Caco-2 (cell line): ENCODE data around the gene MBOAT1. TPM values are rescaled to one million over a fixed set of nuclear protein-coding genes. Genes with fewer than 3 reads are reported as not detected.

Experiments used
- BruUV-seq: library from RNA; stranded (reverse); fragments of 400-500 nt; replicated peaks from 2 replicates; lab custom pipeline; 2021; lab: Mats Ljungman, UMichigan
- CTCF ChIA-PET: fragments of 300-600 bp; sonication (Branson Sonifier 250); formaldehyde crosslinking; loops from one replicate; lab custom pipeline; 2022; ENCODE audit warnings: antibody characterized with exemption; lab: Charles Lee
- POLR2A ChIA-PET: fragments of 300-600 bp; sonication (Branson Sonifier 250); formaldehyde crosslinking; loops from one replicate; lab custom pipeline; 2022; ENCODE audit warnings: antibody characterized with exemption; lab: Charles Lee
- DNase-seq, 2 experiments: peaks; one replicate each; pipeline versions ENCODE4 v3.0.0 to v3.0.0-alpha.2; 2020 to 2022
- H3K27me3 ChIP-seq: replicated peaks from 2 replicates; pipeline ENCODE4 v1.6.0; 2011; ENCODE audit warnings: low read length; ENCODE audit not compliant: control insufficient read depth, insufficient read depth
- H3K36me3 ChIP-seq: 2 replicates; pipeline ENCODE4 v1.5.1; 2011; ENCODE audit warnings: low read length; ENCODE audit not compliant: control insufficient read depth, insufficient read depth
- H3K4me1 ChIP-seq: fragments of 250-450 bp; sonication (Bioruptor Pico); 2 replicates; pipeline ENCODE4 v1.5.1; 2020; ENCODE audit warnings: mild to moderate bottlenecking
- H3K4me3 ChIP-seq: 2 replicates; pipeline ENCODE4 v1.5.1; 2011; ENCODE audit warnings: low read depth, mild to moderate bottlenecking, control low read depth, low read length
- H3K9me3 ChIP-seq: fragments of 250-450 bp; sonication (Bioruptor Pico); 2 replicates; pipeline ENCODE4 v1.5.1; 2020; ENCODE audit warnings: mild to moderate bottlenecking, moderate library complexity
- H3K27ac Mint-ChIP-seq: one replicate; pipeline ENCODE4 v1.8.0; 2022; ENCODE audit warnings: mixed read lengths; ENCODE audit not compliant: unreplicated experiment
- H3K27me3 Mint-ChIP-seq: one replicate; pipeline ENCODE4 v1.8.0; 2022; ENCODE audit warnings: mixed read lengths; ENCODE audit not compliant: insufficient read depth, unreplicated experiment
- H3K36me3 Mint-ChIP-seq: one replicate; pipeline ENCODE4 v1.8.0; 2022; ENCODE audit warnings: mild to moderate bottlenecking, mixed read lengths; ENCODE audit not compliant: insufficient read depth, unreplicated experiment
- H3K4me1 Mint-ChIP-seq: one replicate; pipeline ENCODE4 v1.8.0; 2022; ENCODE audit warnings: low read depth, mixed read lengths; ENCODE audit not compliant: unreplicated experiment
- H3K4me3 Mint-ChIP-seq: one replicate; pipeline ENCODE4 v1.8.0; 2022; ENCODE audit warnings: mild to moderate bottlenecking, moderate library complexity, mixed read lengths; ENCODE audit not compliant: unreplicated experiment
- H3K9me3 Mint-ChIP-seq: one replicate; pipeline ENCODE4 v1.8.0; 2022; ENCODE audit warnings: mixed read lengths; ENCODE audit not compliant: unreplicated experiment
- intact Hi-C: fragments of 100-400 bp; cut with micrococcal nuclease; formaldehyde crosslinking; loops from one replicate; pipeline ENCODE4 v1.10.0; 2022; ENCODE audit not compliant: unreplicated experiment
- total RNA-seq: library from RNA; stranded (reverse); gene quantifications from 2 replicates; pipeline ENCODE4 v1.2.3, GENCODE V29; 2022
- TF ChIP-seq, protein P1 (sequence below), 2 experiments: fragments of 200-600 bp in 1 of 2; IDR thresholded peaks; 1 replicate in 1 of 2; 2 replicates in 1 of 2; pipeline versions ENCODE4 v1.5.1 to v1.8.0; 2011 to 2022; ENCODE audit warnings: antibody characterized with exemption in 1 of 2, control low read depth in 1 of 2, inconsistent platforms in 1 of 2, low read depth in 1 of 2, low read length in 1 of 2, mild to moderate bottlenecking in 1 of 2, moderate library complexity in 1 of 2; ENCODE audit not compliant: insufficient read depth in 1 of 2, severe bottlenecking in 1 of 2, unreplicated experiment in 1 of 2

The MBOAT1 gene
- total RNA-seq, 1 experiment from 2014 or later = 7.3 TPM

DNA sequence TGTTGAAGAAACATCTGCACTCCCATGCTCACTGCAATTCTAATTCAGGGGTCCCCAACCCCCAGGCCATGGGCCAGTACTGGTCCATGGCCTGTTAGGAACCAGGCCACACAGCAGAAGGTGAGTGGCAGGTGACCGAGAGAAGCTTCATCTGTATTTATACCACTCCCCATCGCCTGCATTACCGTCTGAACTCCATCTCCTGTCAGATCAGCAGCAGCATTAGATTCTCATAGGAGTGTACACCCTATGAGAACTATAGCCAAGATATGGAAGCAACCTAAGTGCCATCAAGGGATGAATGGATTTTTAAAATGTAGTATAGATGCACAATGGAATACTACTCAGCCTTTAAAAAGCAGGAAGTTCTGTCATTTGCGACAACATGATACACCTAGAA is 53.2 kb downstream of the MBOAT1 start:
- BruUV-seq = no TSS peak
- Histone ChIP-seq H3K36me3 (no peaks in the 10 kb centered on the region), H3K4me1 (peaks cover 3% of the 10 kb centered on the region; the same call in 1 of the 2 replicates), H3K4me3 (no peak overlapping the region), H3K27me3 (no peaks in the 10 kb centered on the region), H3K9me3 (no peaks in the 10 kb centered on the region)
- intact Hi-C loops = no loop called here
- no peak for DNase-seq
- POLR2A ChIA-PET = no interaction called here
- H3K27ac Mint-ChIP-seq = no peak overlapping the region
- no peaks in the 10 kb centered on the region for H3K4me1 Mint-ChIP-seq
- H3K9me3 Mint-ChIP-seq = no peaks in the 10 kb centered on the region
- CTCF ChIA-PET = no interaction called here
- TF ChIP-seq, protein P1, sequence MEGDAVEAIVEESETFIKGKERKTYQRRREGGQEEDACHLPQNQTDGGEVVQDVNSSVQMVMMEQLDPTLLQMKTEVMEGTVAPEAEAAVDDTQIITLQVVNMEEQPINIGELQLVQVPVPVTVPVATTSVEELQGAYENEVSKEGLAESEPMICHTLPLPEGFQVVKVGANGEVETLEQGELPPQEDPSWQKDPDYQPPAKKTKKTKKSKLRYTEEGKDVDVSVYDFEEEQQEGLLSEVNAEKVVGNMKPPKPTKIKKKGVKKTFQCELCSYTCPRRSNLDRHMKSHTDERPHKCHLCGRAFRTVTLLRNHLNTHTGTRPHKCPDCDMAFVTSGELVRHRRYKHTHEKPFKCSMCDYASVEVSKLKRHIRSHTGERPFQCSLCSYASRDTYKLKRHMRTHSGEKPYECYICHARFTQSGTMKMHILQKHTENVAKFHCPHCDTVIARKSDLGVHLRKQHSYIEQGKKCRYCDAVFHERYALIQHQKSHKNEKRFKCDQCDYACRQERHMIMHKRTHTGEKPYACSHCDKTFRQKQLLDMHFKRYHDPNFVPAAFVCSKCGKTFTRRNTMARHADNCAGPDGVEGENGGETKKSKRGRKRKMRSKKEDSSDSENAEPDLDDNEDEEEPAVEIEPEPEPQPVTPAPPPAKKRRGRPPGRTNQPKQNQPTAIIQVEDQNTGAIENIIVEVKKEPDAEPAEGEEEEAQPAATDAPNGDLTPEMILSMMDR (IDR thresholded peaks at IDR 0.05; ENCODE audit: insufficient read depth in 1 of 2, low read depth in 1 of 2, low read length in 1 of 2, severe bottlenecking in 1 of 2, unreplicated experiment in 1 of 2) = no peak
- H3K36me3 Mint-ChIP-seq = no peaks in the 10 kb centered on the region
- H3K27me3 Mint-ChIP-seq = no peaks in the 10 kb centered on the region
- no peak overlapping the region for H3K4me3 Mint-ChIP-seq

DNA sequence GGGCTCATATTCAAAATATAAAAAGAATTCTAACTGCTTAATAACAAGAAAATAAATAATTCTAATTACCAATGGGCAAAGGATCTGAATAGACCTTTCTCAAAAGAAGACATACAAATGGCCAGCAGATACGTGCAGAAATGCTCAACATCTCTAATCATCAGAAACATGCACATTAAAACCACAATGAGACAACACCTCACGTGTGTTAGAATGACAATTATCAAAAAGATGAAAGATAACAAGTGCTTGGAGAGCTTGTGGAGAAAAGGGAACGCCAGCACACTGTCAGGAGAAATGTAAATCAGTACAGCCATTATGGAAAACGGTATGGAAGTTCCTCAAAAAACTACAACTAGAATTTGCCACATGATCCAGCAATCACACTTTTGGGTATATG is 53.6 kb downstream of the MBOAT1 start:
- no peaks in the 10 kb centered on the region for H3K9me3 Mint-ChIP-seq
- no peak overlapping the region for H3K4me3 Mint-ChIP-seq
- POLR2A ChIA-PET = no interaction called here
- Histone ChIP-seq H3K9me3 (no peaks in the 10 kb centered on the region), H3K4me1 (peaks cover 5% of the 10 kb centered on the region; the same call in 1 of the 2 replicates), H3K4me3 (no peak overlapping the region), H3K36me3 (no peaks in the 10 kb centered on the region), H3K27me3 (no peaks in the 10 kb centered on the region)
- no peak overlapping the region for H3K27ac Mint-ChIP-seq
- CTCF ChIA-PET = no interaction called here
- no TSS peak for BruUV-seq
- no peaks in the 10 kb centered on the region for H3K27me3 Mint-ChIP-seq
- no peaks in the 10 kb centered on the region for H3K36me3 Mint-ChIP-seq
- TF ChIP-seq, protein P1 (IDR thresholded peaks at IDR 0.05; ENCODE audit: insufficient read depth in 1 of 2, low read depth in 1 of 2, low read length in 1 of 2, severe bottlenecking in 1 of 2, unreplicated experiment in 1 of 2) = no peak
- H3K4me1 Mint-ChIP-seq = no peaks in the 10 kb centered on the region
- intact Hi-C loops = no loop called here
- no peak for DNase-seq

DNA sequence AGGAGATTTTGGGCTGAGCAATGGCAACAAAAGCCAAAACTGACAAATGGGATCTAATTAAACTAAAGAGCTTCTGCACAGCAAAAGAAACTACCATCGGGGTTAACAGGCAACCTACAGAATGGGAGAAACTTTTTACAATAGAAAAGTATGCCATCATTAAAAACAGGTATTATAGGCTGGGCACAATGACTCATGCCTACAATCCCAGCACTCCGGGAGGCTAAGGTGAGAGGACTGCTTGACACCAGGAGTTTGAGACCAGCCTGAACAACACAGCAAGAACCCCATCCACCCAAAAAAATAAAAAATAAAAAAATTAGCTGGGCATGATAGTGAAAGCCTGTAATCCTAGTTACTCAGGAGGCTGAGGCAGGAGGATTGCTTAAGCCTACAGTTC is 55.4 kb downstream of the MBOAT1 start:
- TF ChIP-seq, protein P1 (IDR thresholded peaks at IDR 0.05; ENCODE audit: insufficient read depth in 1 of 2, low read depth in 1 of 2, low read length in 1 of 2, severe bottlenecking in 1 of 2, unreplicated experiment in 1 of 2) = no peak
- intact Hi-C loops = no loop called here
- no peaks in the 10 kb centered on the region for H3K4me1 Mint-ChIP-seq
- H3K36me3 ChIP-seq = no peaks in the 10 kb centered on the region
- no peaks in the 10 kb centered on the region for H3K27me3 Mint-ChIP-seq
- no peak overlapping the region for H3K4me3 Mint-ChIP-seq
- H3K4me3 ChIP-seq = no peak overlapping the region
- no TSS peak for BruUV-seq
- H3K36me3 Mint-ChIP-seq = no peaks in the 10 kb centered on the region
- H3K27ac Mint-ChIP-seq = no peak overlapping the region
- H3K9me3 Mint-ChIP-seq = no peaks in the 10 kb centered on the region
- CTCF ChIA-PET = no interaction called here
- no peak for DNase-seq
- no peaks in the 10 kb centered on the region for H3K27me3 ChIP-seq
- no peaks in the 10 kb centered on the region for H3K9me3 ChIP-seq
- POLR2A ChIA-PET = no interaction called here
- H3K4me1 ChIP-seq = peaks cover 6% of the 10 kb centered on the region; the same call in 1 of the 2 replicates
